ENCODE data around the gene EEA1. TPM values are rescaled to one million over a fixed set of nuclear protein-coding genes. Genes with fewer than 3 reads are reported as not detected.
"Not testable (repeated sequence)": the region's sequence is repeated elsewhere in the genome, so short reads cannot be mapped to it uniquely, and the experiment has no call there.

Gene EEA1
- total and polyA plus RNA-seq, 2 of the 4 experiments (the other 2 are of a cell fraction) = 4.6 to 12.5 TPM

GRCh38 chr12:92794814-92795213 is 134.3 kb downstream of the EEA1 start:
- ChIA-PET POLR2A (ENCODE audit: unreplicated experiment) (no interaction called here), CTCF (interaction anchor here (0.6 to 1.7 kb wide), 2 partner anchors 10 to 455 kb away, joined by 4 to 8 read pairs; no protein-coding TSS in a partner anchor)
- H2AFZ ChIP-seq (replicated peaks; ENCODE audit: low read length, poor library complexity) = no peak overlapping the region
- H4K20me1 ChIP-seq (ENCODE audit: insufficient read depth, low read length) = no peaks in the 10 kb centered on the region
- H2BK120ac ChIP-seq (ENCODE audit: low read depth, low read length) = no peak overlapping the region
- H3K27me3 ChIP-seq (ENCODE audit: control insufficient read depth, insufficient read depth, low read length) = no peaks in the 10 kb centered on the region
- no peaks in the 10 kb centered on the region for H3K9me1 ChIP-seq (ENCODE audit: insufficient read depth, low read length)
- in situ Hi-C loops (cut with MboI; ENCODE audit: low sequenced_read_pairs) = loop anchor here (25.0 kb wide), 1 partner anchor 617 kb away; no protein-coding TSS in a partner anchor
- TF ChIP-seq RAD21 (IDR thresholded peaks at IDR 0.05; ENCODE audit: low read length) (no peak), CEBPB (IDR thresholded peaks at IDR 0.05; ENCODE audit: low read depth, low read length) (0 out of 2 replicates have a peak, but pooled peaks have one; percentile 9), MAZ (IDR thresholded peaks at IDR 0.05; ENCODE audit: borderline replicate concordance, low read depth, low read length) (no peak), SMC3 (IDR thresholded peaks at IDR 0.05; ENCODE audit: low read depth, low read length) (no peak), FOS (IDR thresholded peaks at IDR 0.05; ENCODE audit: low read depth, low read length) (no peak), CHD1 (IDR thresholded peaks at IDR 0.05; ENCODE audit: low read depth, low read length) (no peak), BHLHE40 (IDR thresholded peaks at IDR 0.05; ENCODE audit: low read depth, low read length) (no peak)
- no peak overlapping the region for H2BK15ac ChIP-seq (ENCODE audit: low read depth, low read length)
- H3K4ac ChIP-seq (ENCODE audit: low read depth, low read length) = no peak overlapping the region
- H3K4me2 ChIP-seq (ENCODE audit: low read depth, low read length) = no peak overlapping the region
- H4K91ac ChIP-seq (ENCODE audit: insufficient read depth, low read depth, low read length) = no peak overlapping the region
- no peak overlapping the region for H3K18ac ChIP-seq (ENCODE audit: low read depth, low read length)
- H3K4me1 ChIP-seq (ENCODE audit: control insufficient read depth, insufficient read depth, low read length) = no peaks in the 10 kb centered on the region
- H3K4me3 ChIP-seq (ENCODE audit: insufficient read depth, low read depth, low read length) = no peak overlapping the region
- no peak overlapping the region for H2BK20ac ChIP-seq (ENCODE audit: low read depth, low read length)
- no TSS peak for BruUV-seq (replicated peaks)
- dilution Hi-C loops (cut with HindIII; ENCODE audit: low sequenced_read_pairs, unreplicated experiment) = no loop called here
- H3K9ac ChIP-seq (ENCODE audit: low read depth, low read length) = no peak overlapping the region
- H2AK5ac ChIP-seq (ENCODE audit: low read depth, low read length) = no peak overlapping the region
- H4K5ac ChIP-seq (ENCODE audit: low read depth, low read length) = no peak overlapping the region
- H3K23ac ChIP-seq (ENCODE audit: low read depth, low read length) = no peak overlapping the region
- H4K8ac ChIP-seq (ENCODE audit: low read depth in 2 of 2, low read length in 2 of 2) = no peak overlapping the region
- intact Hi-C loops (cut with micrococcal nuclease) = no loop called here
- ATAC-seq (ENCODE audit: low read depth) (no peak), DNase-seq (no peak)
- H3K36me3 ChIP-seq (ENCODE audit: control insufficient read depth, insufficient read depth, low read length) = peaks cover 2% of the 10 kb centered on the region
- no peak overlapping the region for H3K14ac ChIP-seq (replicated peaks; ENCODE audit: low read depth, low read length)
- H2AK9ac ChIP-seq (replicated peaks; ENCODE audit: low read depth, low read length, poor library complexity) = no peak overlapping the region
- H2BK5ac ChIP-seq (ENCODE audit: low read depth, low read length, poor library complexity, severe bottlenecking) = no peak overlapping the region
- H3K27ac ChIP-seq (ENCODE audit: insufficient read depth, low read length) = no peak overlapping the region
- H3K9me3 ChIP-seq (ENCODE audit: control insufficient read depth, insufficient read depth, low read length) = no peaks in the 10 kb centered on the region
- peaks cover 0 to 5% of the 10 kb centered on the region in 2 experiments; a peak in 1 of 4 replicates for H3K79me1 ChIP-seq (ENCODE audit: low read depth in 1 of 2, low read length in 2 of 2)
- no peak overlapping the region for H3K56ac ChIP-seq (ENCODE audit: extremely low read depth, insufficient read depth, low read length)

DNA sequence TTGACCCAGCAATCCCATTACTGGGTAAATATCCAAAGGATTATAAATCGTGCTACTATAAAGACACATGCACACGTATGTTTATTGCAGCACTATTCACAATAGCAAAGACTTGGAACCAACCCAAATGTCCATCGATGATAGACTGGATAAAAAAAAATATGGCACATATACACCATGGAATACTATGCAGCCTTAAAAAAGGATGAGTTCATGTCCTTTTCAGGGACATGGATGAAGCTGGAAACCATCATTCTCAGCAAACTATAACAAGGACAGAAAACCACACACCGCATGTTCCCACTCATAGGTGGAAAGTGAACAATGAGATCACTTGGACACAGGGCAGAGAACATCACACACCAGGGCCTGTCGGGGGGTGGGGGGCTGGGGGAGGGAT is 134.7 kb downstream of the EEA1 start:
- H2BK15ac ChIP-seq (ENCODE audit: low read depth, low read length); H2BK120ac ChIP-seq (ENCODE audit: low read depth, low read length); H3K27me3 ChIP-seq (ENCODE audit: control insufficient read depth, insufficient read depth, low read length); DNase-seq; H4K5ac ChIP-seq (ENCODE audit: low read depth, low read length); H3K23ac ChIP-seq (ENCODE audit: low read depth, low read length); H2AK5ac ChIP-seq (ENCODE audit: low read depth, low read length); H3K79me1 ChIP-seq (ENCODE audit: low read depth in 1 of 2, low read length in 2 of 2); H3K4me3 ChIP-seq (ENCODE audit: insufficient read depth, low read depth, low read length); H3K56ac ChIP-seq (ENCODE audit: extremely low read depth, insufficient read depth, low read length); H3K9me3 ChIP-seq (ENCODE audit: control insufficient read depth, insufficient read depth, low read length); H3K27ac ChIP-seq (ENCODE audit: insufficient read depth, low read length); H3K4ac ChIP-seq (ENCODE audit: low read depth, low read length); H4K91ac ChIP-seq (ENCODE audit: insufficient read depth, low read depth, low read length); H4K20me1 ChIP-seq (ENCODE audit: insufficient read depth, low read length); H2AFZ ChIP-seq (replicated peaks; ENCODE audit: low read length, poor library complexity); H3K4me1 ChIP-seq (ENCODE audit: control insufficient read depth, insufficient read depth, low read length); H3K14ac ChIP-seq (replicated peaks; ENCODE audit: low read depth, low read length); H3K9me1 ChIP-seq (ENCODE audit: insufficient read depth, low read length); H2BK20ac ChIP-seq (ENCODE audit: low read depth, low read length); POLR2A ChIA-PET (ENCODE audit: unreplicated experiment); BruUV-seq (replicated peaks); H2AK9ac ChIP-seq (replicated peaks; ENCODE audit: low read depth, low read length, poor library complexity); dilution Hi-C loops (cut with HindIII; ENCODE audit: low sequenced_read_pairs, unreplicated experiment); H3K4me2 ChIP-seq (ENCODE audit: low read depth, low read length); ATAC-seq (ENCODE audit: low read depth); H3K18ac ChIP-seq (ENCODE audit: low read depth, low read length); H4K8ac ChIP-seq (ENCODE audit: low read depth in 2 of 2, low read length in 2 of 2); intact Hi-C loops (cut with micrococcal nuclease); H3K9ac ChIP-seq (ENCODE audit: low read depth, low read length); H2BK5ac ChIP-seq (ENCODE audit: low read depth, low read length, poor library complexity, severe bottlenecking); H3K36me3 ChIP-seq (ENCODE audit: control insufficient read depth, insufficient read depth, low read length): not testable (repeated sequence)
- CTCF ChIA-PET = interaction anchor here (0.6 kb wide), 1 partner anchor 455 kb away, joined by 4 read pairs; no protein-coding TSS in a partner anchor
- in situ Hi-C loops (cut with MboI; ENCODE audit: low sequenced_read_pairs) = loop anchor here (25.0 kb wide), 1 partner anchor 618 kb away; no protein-coding TSS in a partner anchor
- no CpG with 5 or more reads among the region's 5 CpGs for WGBS, 2 experiments (ENCODE audit: extremely low coverage in 2 of 2, insufficient read length in 1 of 2)
